Dermis microvascular lymphatic vessel endothelial cell (primary cell): ENCODE measurements around the gene STAC3. TPM values are rescaled to one million over a fixed set of nuclear protein-coding genes. Genes with fewer than 3 reads are reported as not detected.
A peak's percentile ranks its signal among the peaks of the same experiment; 100 is the strongest.

Source experiments
- DNase-seq, 2 donors: peaks; one replicate each; pipeline versions ENCODE4 v3.0.0 to v3.0.0-alpha.2; 2010; ENCODE audit warnings: low read depth in 2 of 2
- total RNA-seq: library from RNA; depleted of rRNA; stranded (reverse); fragments of >200 nt; gene quantifications from 2 replicates; pipeline ENCODE4 v1.2.1, GENCODE V29; 2014

Gene STAC3
- total RNA-seq, 1 donor from 2014 or later: 0.13 TPM

DNA sequence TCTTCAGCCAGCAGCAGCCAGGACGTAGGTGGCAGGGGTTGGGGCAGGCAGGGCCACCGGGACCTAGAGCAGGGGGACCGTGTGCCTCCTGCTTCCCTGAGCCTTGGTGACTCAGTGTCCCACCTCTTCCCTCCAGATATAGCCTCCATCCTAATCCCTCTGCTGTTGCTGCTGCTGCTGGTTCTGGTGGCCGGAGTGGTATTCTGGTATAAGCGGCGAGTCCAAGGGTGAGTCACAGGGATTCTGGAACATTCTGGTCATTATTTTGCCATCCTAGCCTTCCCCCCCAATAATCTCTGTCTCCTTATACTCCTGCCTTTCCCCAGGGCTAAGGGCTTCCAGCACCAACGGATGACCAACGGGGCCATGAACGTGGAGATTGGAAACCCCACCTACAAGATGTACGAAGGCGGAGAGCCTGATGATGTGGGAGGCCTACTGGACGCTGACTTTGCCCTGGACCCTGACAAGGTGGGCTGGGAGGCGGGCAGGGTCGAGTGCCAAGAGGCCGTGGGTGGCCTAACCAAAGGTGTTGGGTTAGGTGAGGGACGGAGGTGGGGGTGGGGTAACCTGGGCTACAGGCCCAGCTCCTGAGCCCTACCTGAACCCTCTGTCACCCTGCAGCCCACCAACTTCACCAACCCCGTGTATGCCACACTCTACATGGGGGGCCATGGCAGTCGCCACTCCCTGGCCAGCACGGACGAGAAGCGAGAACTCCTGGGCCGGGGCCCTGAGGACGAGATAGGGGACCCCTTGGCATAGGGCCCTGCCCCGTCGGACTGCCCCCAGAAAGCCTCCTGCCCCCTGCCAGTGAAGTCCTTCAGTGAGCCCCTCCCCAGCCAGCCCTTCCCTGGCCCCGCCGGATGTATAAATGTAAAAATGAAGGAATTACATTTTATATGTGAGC is 38.9 kb downstream of the STAC3 start:
- DNase-seq: no peak

DNA sequence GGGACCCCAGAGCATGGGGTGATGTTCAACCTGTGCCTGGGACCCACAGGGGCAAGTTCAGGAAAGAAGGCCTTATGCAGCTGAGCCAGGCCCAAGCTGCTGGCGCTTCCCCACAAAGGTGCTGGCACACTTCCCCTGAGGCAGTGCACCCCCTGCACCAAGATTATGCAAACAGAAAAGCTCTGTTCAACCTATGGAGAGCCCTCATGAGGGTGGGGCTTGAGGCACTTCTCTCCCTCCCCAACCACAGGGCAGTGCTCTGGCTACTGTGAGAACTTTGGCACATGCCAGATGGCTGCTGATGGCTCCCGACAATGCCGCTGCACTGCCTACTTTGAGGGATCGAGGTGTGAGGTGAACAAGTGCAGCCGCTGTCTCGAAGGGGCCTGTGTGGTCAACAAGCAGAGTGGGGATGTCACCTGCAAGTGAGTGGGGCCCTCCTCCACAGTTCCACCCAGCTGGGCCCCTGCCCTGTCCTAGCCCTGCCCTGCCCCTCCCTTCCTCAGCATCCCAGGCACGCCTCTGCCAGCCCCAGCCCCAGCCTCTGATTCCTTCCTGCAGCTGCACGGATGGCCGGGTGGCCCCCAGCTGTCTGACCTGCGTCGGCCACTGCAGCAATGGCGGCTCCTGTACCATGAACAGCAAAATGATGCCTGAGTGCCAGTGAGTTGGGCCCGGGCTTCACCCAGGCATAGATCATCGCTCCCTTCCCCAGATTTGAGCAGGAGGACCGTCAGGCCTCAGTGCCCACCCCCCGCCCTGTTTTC is 39.9 kb downstream of the STAC3 start:
- no peak for DNase-seq

GRCh38 chr12:57210461-57210860 is 40.5 kb downstream of the STAC3 start:
- DNase-seq: no peak

DNA sequence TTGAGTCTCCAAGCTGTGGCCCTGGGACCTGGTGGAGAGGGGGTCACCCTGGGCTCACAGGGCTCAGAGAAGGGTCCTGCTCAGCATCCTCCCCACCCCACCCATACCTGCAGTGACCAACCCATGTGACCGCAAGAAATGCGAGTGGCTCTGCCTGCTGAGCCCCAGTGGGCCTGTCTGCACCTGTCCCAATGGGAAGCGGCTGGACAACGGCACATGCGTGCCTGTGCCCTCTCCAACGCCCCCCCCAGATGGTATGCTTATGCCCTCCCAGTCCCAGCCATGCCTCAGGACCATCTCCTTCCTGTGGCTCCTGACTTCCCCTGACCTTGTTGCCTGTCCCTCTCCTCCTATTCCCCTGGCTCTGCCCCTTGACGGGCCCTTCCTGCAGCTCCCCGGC is 41.1 kb downstream of the STAC3 start:
- DNase-seq: no peak

GRCh38 chr12:57208631-57209282 is 42.2 kb downstream of the STAC3 start:
- DNase-seq: peak; percentile 52 to 56

GRCh38 chr12:57207731-57208630 is 43.0 kb downstream of the STAC3 start:
- DNase-seq: no peak

- no peak for DNase-seq
Measured at GRCh38 chr12:57205931-57206330, 45.1 kb downstream of the STAC3 start.

- no peak for DNase-seq
Measured at GRCh38 chr12:57205186-57205585, 45.8 kb downstream of the STAC3 start.

DNA sequence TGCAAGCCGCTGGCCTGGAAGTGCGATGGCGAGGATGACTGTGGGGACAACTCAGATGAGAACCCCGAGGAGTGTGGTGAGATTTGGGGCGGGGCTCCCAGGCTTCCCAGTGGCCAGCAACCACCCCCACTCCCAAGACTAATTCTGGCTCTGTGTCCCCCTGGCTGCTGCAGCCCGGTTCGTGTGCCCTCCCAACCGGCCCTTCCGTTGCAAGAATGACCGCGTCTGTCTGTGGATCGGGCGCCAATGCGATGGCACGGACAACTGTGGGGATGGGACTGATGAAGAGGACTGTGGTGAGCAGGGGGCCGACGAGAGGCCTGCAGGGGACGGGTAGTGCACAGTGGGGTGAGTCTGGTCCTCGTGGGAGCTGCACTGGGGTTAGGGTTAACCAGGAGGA is 46.5 kb downstream of the STAC3 start:
- no peak for DNase-seq

DNA sequence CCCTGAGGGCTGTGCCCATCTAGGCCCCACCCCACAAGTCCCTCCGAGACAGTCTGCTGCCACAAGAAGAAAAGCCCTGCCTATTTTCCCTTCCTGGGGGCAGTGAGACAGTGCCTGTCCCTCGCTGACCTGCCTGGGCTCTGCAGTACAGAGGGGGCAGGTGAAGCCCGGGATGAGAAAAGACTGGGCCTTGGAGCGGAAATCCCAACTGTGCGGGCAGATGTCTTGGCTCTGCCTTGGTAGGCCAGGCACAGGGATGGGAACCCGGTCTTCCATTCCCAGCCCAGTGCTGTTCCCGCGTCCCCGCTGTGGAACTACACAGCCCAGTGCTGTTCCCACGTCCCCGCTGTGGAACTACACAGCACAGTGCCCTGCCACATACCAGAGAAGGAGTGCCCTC is 47.2 kb downstream of the STAC3 start:
- DNase-seq: no peak

GRCh38 chr12:57203201-57203600 is 47.8 kb downstream of the STAC3 start:
- DNase-seq: no peak

DNA sequence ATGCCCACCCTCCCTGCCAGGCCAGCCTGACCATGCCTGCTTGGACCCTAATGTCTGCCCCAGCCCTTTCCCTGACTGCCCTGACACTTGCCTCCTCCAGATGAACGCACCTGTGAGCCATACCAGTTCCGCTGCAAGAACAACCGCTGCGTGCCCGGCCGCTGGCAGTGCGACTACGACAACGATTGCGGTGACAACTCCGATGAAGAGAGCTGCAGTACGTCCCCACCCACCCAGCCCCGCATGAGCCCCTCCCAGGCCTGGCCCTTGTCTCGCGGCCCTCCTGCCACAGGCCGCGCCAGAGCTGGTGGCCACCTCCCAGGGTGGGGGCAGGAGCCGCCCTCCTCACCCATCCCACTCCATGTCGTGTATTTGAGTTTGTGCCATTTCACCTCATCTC is 48.7 kb downstream of the STAC3 start:
- no peak for DNase-seq

DNA sequence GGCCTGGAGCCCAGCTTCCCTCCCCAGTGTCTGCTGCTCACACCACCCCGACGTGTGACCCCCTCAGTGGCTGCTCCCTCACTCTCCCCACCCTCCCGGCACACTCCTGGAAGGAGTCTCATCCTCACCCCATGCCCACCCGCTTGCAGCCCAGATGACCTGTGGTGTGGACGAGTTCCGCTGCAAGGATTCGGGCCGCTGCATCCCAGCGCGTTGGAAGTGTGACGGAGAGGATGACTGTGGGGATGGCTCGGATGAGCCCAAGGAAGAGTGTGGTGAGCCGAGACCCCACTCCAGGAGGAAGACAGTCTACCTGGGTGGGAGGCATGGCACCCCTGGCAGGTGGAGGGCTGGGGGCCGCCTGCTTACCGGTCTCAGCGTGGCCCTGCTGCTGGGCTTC is 49.4 kb downstream of the STAC3 start:
- DNase-seq: no peak

DNA sequence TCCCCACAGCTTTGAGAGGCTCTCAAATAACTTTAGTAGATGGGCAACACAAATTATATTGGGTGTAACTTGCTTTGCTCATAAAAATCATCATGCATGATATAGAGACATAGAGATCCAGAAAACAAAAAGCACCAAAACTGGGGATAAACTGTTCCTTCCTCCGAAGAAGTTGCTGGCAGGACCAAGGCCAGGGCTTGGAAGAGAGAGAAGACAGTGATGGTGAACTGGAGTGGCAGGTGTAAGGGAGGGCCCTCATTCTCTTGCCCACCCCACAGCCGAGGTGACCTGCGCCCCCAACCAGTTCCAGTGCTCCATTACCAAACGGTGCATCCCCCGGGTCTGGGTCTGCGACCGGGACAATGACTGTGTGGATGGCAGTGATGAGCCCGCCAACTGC is 49.8 kb downstream of the STAC3 start:
- DNase-seq: no peak

DNA sequence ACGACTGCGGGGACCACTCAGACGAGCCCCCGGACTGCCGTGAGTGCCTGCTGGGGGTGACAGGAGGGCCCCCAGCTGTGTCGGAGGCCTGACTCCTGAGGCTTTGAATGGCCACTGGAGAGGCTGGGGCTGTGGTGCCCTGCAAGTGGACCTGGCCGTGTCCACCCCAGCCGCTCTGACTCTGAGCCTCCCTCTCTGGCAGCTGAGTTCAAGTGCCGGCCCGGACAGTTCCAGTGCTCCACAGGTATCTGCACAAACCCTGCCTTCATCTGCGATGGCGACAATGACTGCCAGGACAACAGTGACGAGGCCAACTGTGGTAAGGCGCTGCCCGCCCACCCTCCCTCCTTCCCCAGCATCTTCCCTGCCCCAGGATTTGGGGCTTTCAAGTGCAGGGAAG is 50.5 kb downstream of the STAC3 start:
- DNase-seq: no peak

GRCh38 chr12:57199191-57199590 is 51.8 kb downstream of the STAC3 start:
- no peak for DNase-seq

GRCh38 chr12:57198329-57198728 is 52.7 kb downstream of the STAC3 start:
- DNase-seq: no peak

- no peak for DNase-seq
Measured at GRCh38 chr12:57196956-57197355, 54.0 kb downstream of the STAC3 start.

DNA sequence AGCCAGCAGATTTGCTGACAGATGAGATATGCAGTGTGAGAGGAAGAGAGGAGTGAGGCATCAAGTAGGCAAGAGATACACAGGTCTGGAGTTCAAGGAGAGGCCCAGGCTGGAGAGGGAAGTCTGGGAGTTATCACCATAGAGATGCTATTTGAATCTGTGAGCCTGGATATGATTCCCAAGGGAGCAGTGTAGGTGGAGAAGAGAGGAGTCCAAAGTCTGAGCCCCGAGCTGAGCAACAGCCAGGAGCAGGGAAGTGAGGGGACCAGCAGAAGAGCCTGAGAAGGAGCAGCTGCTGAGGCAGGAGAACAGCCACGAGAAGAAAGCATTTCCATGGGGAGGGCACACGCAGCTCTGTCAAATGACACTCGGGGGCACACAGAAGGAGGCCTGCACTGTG is 54.5 kb downstream of the STAC3 start:
- no peak for DNase-seq

DNA sequence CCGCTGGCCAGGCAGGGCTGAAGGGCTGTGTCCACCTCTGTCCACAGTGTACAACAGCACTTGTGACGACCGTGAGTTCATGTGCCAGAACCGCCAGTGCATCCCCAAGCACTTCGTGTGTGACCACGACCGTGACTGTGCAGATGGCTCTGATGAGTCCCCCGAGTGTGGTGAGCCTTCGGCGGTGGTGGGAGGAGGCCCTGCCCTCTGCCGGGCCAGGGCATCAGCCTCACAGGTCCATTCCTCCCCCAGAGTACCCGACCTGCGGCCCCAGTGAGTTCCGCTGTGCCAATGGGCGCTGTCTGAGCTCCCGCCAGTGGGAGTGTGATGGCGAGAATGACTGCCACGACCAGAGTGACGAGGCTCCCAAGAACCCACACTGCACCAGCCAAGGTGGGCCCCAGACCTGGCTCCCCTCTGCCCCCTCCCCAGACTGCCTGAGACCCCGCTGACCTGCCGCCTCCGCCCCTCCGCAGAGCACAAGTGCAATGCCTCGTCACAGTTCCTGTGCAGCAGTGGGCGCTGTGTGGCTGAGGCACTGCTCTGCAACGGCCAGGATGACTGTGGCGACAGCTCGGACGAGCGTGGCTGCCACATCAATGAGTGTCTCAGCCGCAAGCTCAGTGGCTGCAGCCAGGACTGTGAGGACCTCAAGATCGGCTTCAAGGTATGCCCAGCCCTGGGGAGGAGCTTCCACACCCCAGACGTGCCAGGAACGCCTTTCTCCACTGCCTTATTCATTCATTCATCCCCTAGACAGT is 55.2 kb downstream of the STAC3 start:
- DNase-seq: no peak

GRCh38 chr12:57195186-57195585 is 55.8 kb downstream of the STAC3 start:
- no peak for DNase-seq
